ENCODE data around the gene PGLYRP2.

Gene PGLYRP2

DNA sequence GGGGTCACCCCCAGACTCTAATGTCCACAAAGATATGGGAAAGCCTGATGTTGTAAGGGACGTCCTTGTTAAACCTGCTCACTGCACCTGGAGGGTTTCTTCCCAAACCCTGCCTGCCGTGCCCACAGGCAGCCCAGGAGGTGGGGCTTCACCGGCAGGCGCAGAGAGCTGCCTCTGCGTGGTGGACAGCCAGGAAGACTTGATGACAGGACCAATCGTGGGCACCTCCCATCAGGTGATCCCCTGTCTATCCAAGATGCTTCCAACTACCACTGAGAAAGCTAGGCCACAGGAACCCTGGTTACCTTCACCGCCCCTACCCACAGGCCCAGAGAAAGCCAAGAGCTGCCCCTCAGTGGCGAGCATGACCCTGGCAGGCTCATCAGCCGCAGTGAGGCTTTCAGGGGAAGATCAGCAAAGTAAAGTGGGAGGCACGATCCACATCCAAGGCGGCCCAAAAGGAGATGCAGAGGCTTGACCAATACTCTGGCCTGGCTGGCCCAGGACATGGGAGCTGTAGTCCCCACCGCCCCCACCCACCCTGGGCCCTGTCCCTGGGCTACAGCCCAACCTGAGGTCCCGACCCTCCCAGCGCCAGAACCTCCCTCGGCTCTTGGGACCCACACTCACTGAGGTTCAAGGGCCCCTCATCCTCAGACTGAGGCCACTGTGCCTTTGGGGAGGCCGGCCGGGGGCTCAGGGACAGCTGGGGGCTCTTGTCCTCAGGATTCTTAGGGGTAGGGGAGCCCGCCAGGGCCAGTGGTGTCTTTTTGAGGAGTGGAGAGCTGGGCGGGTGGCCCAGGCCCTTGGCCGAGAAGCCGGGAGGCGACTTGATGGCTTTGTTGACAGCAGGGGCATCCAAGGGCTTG, 50.1 kb downstream of the PGLYRP2 start:
- H3K27me3 ChIP-seq (ENCODE audit: control insufficient read depth, low read length), result no peaks in the 10 kb centered on the region
- H3K4me1 ChIP-seq (ENCODE audit: control insufficient read depth, low read length), result peaks cover 24% of the 10 kb centered on the region
- peaks cover 71% of the 10 kb centered on the region for H3K36me3 ChIP-seq (ENCODE audit: control insufficient read depth, low read length)
- H4K20me1 ChIP-seq (ENCODE audit: control insufficient read depth, insufficient read depth, low read depth, low read length), result peaks cover 9% of the 10 kb centered on the region
- H3K9me2 ChIP-seq (replicated peaks; ENCODE audit: control insufficient read depth, low read length), result no peaks in the 10 kb centered on the region
- TF ChIP-seq, protein P1, sequence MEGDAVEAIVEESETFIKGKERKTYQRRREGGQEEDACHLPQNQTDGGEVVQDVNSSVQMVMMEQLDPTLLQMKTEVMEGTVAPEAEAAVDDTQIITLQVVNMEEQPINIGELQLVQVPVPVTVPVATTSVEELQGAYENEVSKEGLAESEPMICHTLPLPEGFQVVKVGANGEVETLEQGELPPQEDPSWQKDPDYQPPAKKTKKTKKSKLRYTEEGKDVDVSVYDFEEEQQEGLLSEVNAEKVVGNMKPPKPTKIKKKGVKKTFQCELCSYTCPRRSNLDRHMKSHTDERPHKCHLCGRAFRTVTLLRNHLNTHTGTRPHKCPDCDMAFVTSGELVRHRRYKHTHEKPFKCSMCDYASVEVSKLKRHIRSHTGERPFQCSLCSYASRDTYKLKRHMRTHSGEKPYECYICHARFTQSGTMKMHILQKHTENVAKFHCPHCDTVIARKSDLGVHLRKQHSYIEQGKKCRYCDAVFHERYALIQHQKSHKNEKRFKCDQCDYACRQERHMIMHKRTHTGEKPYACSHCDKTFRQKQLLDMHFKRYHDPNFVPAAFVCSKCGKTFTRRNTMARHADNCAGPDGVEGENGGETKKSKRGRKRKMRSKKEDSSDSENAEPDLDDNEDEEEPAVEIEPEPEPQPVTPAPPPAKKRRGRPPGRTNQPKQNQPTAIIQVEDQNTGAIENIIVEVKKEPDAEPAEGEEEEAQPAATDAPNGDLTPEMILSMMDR (IDR thresholded peaks at IDR 0.05; ENCODE audit: low read depth, low read length, poor library complexity, severe bottlenecking), result no peak
- no peak for TF ChIP-seq EZH2phosphoT487 (IDR thresholded peaks at IDR 0.05; ENCODE audit: borderline replicate concordance, low read length)
- H3K9me3 ChIP-seq (ENCODE audit: control insufficient read depth, insufficient read depth, low read length), result no peaks in the 10 kb centered on the region
- H3K79me2 ChIP-seq (ENCODE audit: control insufficient read depth, low read length), result peaks cover 46% of the 10 kb centered on the region
- no peaks in the 10 kb centered on the region for H3F3A ChIP-seq (ENCODE audit: control insufficient read depth, insufficient read depth)
- H3K27ac ChIP-seq (ENCODE audit: low read depth, low read length), result no peak overlapping the region
- no peak overlapping the region for H3K4me3 ChIP-seq (ENCODE audit: low read length)
- no peak overlapping the region for H3K4me2 ChIP-seq (ENCODE audit: low read length)

- H3F3A ChIP-seq (ENCODE audit: control insufficient read depth, insufficient read depth), result no peaks in the 10 kb centered on the region
- H3K27me3 ChIP-seq (ENCODE audit: control insufficient read depth, low read length), result no peaks in the 10 kb centered on the region
- no peak overlapping the region for H3K4me3 ChIP-seq (ENCODE audit: low read length)
- H3K9me2 ChIP-seq (replicated peaks; ENCODE audit: control insufficient read depth, low read length), result no peaks in the 10 kb centered on the region
- H3K4me2 ChIP-seq (ENCODE audit: low read length), result no peak overlapping the region
- no peak overlapping the region for H3K27ac ChIP-seq (ENCODE audit: low read depth, low read length)
- H3K4me1 ChIP-seq (ENCODE audit: control insufficient read depth, low read length), result peaks cover 17% of the 10 kb centered on the region
- TF ChIP-seq EZH2phosphoT487 (IDR thresholded peaks at IDR 0.05; ENCODE audit: borderline replicate concordance, low read length), result no peak
- TF ChIP-seq, protein P1 (IDR thresholded peaks at IDR 0.05; ENCODE audit: low read depth, low read length, poor library complexity, severe bottlenecking), result no peak
- H3K79me2 ChIP-seq (ENCODE audit: control insufficient read depth, low read length), result peaks cover 45% of the 10 kb centered on the region
- peaks cover 9% of the 10 kb centered on the region for H4K20me1 ChIP-seq (ENCODE audit: control insufficient read depth, insufficient read depth, low read depth, low read length)
- peaks cover 82% of the 10 kb centered on the region for H3K36me3 ChIP-seq (ENCODE audit: control insufficient read depth, low read length)
- no peaks in the 10 kb centered on the region for H3K9me3 ChIP-seq (ENCODE audit: control insufficient read depth, insufficient read depth, low read length)
Observed at GRCh38 chr19:15427991-15428471, 51.3 kb downstream of the PGLYRP2 start.

DNA sequence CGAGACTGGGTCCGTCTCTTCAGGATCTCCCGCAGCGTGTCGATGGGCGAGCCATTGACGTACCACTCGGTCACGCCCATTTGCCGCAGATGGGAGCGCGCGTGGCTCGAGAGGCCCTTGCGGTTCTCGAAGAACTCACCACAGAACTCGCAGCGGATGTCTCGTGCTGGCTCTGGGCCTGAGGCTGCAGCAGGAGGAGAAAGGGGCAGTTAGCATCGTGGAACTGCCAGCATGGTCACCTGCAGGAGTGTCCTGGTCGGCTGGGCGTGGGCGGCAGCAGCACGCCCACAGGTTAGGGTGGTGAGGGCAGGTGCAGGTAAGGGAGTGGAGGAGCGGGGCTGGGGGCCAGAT, 52.0 kb downstream of the PGLYRP2 start:
- Histone ChIP-seq H3K9me2 (replicated peaks; ENCODE audit: control insufficient read depth, low read length) (no peaks in the 10 kb centered on the region), H3F3A (ENCODE audit: control insufficient read depth, insufficient read depth) (no peaks in the 10 kb centered on the region), H3K9me3 (ENCODE audit: control insufficient read depth, insufficient read depth, low read length) (no peaks in the 10 kb centered on the region), H3K4me2 (ENCODE audit: low read length) (no peak overlapping the region), H3K4me1 (ENCODE audit: control insufficient read depth, low read length) (peaks cover 15% of the 10 kb centered on the region), H3K4me3 (ENCODE audit: low read length) (no peak overlapping the region), H3K79me2 (ENCODE audit: control insufficient read depth, low read length) (peaks cover 41% of the 10 kb centered on the region), H3K36me3 (ENCODE audit: control insufficient read depth, low read length) (peaks cover 89% of the 10 kb centered on the region), H3K27me3 (ENCODE audit: control insufficient read depth, low read length) (no peaks in the 10 kb centered on the region), H3K27ac (ENCODE audit: low read depth, low read length) (no peak overlapping the region), H4K20me1 (ENCODE audit: control insufficient read depth, insufficient read depth, low read depth, low read length) (peaks cover 9% of the 10 kb centered on the region)
- TF ChIP-seq, protein P1 (IDR thresholded peaks at IDR 0.05; ENCODE audit: low read depth, low read length, poor library complexity, severe bottlenecking), result no peak
- no peak for TF ChIP-seq EZH2phosphoT487 (IDR thresholded peaks at IDR 0.05; ENCODE audit: borderline replicate concordance, low read length)

All from DOHH2 (cell line).